Choroid plexus epithelial cell (primary cell): ENCODE data around the gene OR6F1.
"Not testable (repeated sequence)": the region's sequence is repeated elsewhere in the genome, so short reads cannot be mapped to it uniquely, and the experiment has no call there.

Source experiments
- DNase-seq: peaks from one replicate; pipeline ENCODE4 v3.0.0-alpha.2; 2010; ENCODE audit warnings: low read depth
- H3K4me3 ChIP-seq: 2 replicates; pipeline ENCODE4 v1.5.1; 2011; ENCODE audit warnings: low read depth, mild to moderate bottlenecking, control low read depth, low read length, moderate library complexity
- TF ChIP-seq, protein P1 (sequence below): conservative IDR thresholded peaks from 2 replicates; pipeline ENCODE4 v1.5.1; 2011; ENCODE audit warnings: low read depth, mild to moderate bottlenecking, control low read depth, inconsistent platforms, low read length, moderate library complexity

OR6F1 gene

DNA sequence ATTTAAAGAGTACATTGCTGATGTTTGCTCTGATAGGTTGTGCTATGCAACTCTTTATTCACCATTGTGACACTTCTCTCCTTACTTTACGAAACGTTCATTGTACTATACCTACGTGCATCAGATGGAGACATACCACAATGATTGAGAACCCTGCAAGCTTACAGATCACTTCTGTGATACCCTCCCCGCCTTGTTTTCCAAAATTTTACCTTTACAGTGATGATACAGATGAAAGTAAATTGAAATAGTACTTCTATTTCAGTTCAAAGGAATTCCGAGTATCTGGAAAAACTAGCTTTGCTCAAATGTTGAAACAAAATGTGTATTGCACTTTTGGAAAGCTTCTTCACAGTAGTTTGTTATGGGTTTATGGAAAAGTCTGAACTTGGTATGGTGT lies 25.3 kb upstream of the OR6F1 start:
- DNase-seq = no peak
- TF ChIP-seq, protein P1, sequence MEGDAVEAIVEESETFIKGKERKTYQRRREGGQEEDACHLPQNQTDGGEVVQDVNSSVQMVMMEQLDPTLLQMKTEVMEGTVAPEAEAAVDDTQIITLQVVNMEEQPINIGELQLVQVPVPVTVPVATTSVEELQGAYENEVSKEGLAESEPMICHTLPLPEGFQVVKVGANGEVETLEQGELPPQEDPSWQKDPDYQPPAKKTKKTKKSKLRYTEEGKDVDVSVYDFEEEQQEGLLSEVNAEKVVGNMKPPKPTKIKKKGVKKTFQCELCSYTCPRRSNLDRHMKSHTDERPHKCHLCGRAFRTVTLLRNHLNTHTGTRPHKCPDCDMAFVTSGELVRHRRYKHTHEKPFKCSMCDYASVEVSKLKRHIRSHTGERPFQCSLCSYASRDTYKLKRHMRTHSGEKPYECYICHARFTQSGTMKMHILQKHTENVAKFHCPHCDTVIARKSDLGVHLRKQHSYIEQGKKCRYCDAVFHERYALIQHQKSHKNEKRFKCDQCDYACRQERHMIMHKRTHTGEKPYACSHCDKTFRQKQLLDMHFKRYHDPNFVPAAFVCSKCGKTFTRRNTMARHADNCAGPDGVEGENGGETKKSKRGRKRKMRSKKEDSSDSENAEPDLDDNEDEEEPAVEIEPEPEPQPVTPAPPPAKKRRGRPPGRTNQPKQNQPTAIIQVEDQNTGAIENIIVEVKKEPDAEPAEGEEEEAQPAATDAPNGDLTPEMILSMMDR = no peak
- no peak overlapping the region for H3K4me3 ChIP-seq

DNA sequence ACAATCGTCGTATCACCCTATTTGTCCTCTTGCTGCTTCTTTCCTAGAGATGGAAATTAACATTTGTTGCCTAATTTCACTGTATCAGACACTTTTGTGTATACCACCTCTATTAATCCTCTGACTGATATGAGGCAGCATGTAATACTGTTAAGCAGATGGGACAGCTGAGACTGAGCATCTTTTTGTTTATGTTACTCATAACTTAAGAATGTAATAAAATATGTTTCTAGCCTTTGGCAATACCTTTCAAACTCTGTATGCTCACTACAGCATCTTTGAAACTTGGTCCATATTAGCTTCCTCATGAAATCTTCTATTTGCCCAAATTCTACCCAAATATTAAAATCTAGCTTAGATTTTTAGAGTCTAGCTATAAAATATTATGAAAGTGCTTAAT lies 24.3 kb upstream of the OR6F1 start:
- no peak overlapping the region for H3K4me3 ChIP-seq
- DNase-seq = peak; percentile 1
- TF ChIP-seq, protein P1 = no peak

DNA sequence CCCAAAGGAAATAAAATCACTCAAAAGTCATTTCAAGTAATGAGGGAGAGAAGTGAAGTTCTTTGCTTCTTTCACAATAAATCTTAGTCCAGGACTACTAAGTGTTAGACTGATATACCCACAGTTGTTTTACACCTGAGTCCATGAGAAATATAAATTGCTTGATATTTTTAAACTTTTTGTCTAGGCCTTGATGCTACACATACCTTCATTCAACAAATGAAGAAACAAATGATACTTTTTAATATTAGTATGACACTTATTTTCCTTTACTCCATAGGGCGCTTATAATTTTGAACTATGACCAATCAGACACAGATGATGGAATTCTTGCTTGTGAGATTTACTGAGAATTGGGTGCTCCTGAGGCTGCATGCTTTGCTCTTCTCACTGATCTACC lies 21.9 kb upstream of the OR6F1 start, which contains the start of gene OR14K1:
OR14K1 (plus strand) TSS at position 301 of the 400 bp plus-strand sequence; CDS start at position 301, 0 bp downstream.
- no peak within 1 kb of the TSS for H3K4me3 ChIP-seq
- TF ChIP-seq, protein P1 = no peak
- DNase-seq = no peak

DNA sequence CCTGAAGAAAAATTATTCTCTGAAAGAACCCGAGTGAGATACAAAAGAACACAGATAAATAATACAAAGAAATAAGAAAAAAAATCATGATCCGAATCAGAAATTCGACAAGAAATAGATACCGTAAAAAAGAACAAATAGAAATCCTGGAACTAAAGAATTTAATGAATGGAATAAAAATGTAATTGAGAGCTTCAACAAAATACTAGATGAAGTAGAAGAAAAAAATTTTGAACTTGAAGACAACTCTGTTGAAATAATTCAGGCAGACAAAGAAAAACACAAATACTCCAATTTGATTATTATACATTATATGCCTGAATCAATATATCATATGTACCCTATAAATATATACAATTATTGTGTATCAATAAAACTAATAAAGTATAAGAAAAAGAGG lies 4.8 kb upstream of the OR6F1 start:
- TF ChIP-seq, protein P1 = no peak
- H3K4me3 ChIP-seq = no peak overlapping the region
- DNase-seq = no peak

DNA sequence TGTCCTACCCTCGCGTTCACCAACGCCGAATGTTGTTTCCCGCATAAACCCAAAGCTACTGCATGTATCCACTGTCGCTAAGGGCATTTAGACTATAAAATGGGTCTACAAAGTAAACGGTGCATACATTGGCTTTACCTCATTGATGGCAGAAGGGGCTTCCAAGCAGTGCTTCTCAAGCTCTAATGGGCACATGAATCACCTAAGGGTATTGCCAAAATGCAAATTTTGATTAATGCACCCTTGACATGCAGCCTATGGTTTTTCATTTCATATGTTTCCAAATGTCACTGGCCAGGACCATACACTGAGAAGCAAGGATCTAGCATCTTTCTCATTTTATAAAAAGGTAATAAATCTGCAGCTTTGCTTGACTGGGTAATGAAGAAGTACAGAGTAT lies 2.7 kb downstream of the OR6F1 start:
- H3K4me3 ChIP-seq = no peak overlapping the region
- TF ChIP-seq, protein P1 = no peak
- no peak for DNase-seq

DNA sequence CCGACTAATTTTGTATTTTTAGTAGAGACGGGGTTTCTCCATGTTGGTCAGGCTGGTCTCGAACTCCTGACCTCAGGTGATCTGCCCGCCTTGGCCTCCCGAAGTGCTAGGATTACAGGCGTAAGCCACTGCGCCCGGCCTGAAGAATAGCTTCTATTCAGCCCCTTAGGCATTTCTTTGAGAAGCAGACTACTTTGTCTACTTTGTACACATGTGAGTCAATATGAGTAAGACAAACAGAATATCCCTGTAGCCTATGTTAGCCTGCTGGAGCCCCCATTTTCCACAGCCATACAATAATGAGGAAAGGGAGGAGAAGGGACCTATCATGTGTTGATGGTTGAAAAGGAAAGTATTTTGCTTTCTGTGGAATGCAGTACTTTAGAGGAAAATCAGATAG lies 5.8 kb downstream of the OR6F1 start:
- not testable (repeated sequence) for DNase-seq, H3K4me3 ChIP-seq

DNA sequence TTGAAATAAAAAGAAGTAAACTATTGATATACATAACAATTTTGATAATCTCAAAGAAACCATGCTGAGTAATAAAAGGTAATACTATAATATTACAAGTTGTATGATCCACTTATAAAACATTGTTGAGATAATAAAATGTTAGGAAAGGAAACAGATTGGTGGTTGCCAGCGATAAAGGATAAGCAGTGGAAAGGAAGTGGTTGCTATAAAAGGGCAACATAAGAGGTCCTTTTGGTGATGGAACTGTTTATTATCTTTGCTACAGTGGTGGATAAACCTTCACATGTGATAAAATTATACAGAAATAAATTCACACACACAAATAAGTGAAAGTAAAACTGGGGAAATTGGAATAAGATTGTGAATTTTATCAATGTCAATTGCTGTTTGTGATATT lies 15.1 kb downstream of the OR6F1 start:
- no peak overlapping the region for H3K4me3 ChIP-seq
- no peak for DNase-seq
- TF ChIP-seq, protein P1 = no peak

DNA sequence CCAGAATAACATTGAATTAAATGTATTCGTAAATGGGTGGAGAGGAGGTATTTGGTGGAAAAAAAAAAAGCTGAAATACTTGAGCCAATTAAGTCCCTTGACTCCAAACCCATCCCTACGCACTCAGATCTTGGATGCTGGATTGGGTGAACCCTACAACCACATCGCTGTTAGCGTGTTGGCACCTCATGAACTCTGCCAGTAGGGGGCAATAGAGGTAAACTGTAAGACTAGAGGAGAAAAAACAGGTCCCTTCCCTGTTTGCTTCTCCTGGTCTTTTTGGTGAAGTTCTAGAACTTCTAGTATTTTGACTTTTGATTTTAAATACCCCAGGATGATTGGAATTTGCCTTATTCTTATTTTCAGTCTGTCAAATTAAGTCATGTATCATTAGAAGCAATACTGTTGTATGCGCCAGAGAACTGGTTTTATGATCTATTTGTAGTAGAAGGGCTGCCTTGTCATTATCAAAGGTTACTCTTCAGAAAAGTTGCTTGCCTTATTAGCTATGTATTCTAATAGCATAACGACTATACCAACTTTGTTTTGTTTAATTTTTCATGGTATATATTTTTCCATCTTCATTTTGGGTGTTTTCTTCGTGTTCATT lies 35.1 kb downstream of the OR6F1 start:
- DNase-seq = peak; percentile 28
- no peak overlapping the region for H3K4me3 ChIP-seq
- TF ChIP-seq, protein P1 = peak; percentile 61
